Loucy (cell line): ENCODE results near the gene JAG1.

Experiments used
- H2AFZ ChIP-seq: fragments of 200-600 bp; sonication (generic); 2 replicates; pipeline ENCODE4 v1.6.0; 2016; ENCODE audit warnings: antibody characterized with exemption, mild to moderate bottlenecking, low read length, moderate library complexity
- H3F3A ChIP-seq: fragments of 200-600 bp; 2 replicates; pipeline ENCODE4 v1.6.0; 2016; ENCODE audit warnings: antibody characterized with exemption, low read depth, mild to moderate bottlenecking
- H3K27me3 ChIP-seq: fragments of 200-600 bp; sonication (generic); 2 replicates; pipeline ENCODE4 v1.6.1; 2014; ENCODE audit warnings: low read length, mild to moderate bottlenecking; ENCODE audit not compliant: insufficient read depth, poor library complexity, severe bottlenecking
- H3K36me3 ChIP-seq: fragments of 200-600 bp; sonication (generic); 2 replicates; pipeline ENCODE4 v1.6.1; 2016; ENCODE audit warnings: low read length; ENCODE audit not compliant: insufficient read depth
- H3K4me1 ChIP-seq: fragments of 200-600 bp; sonication (generic); 2 replicates; pipeline ENCODE4 v1.5.1; 2014; ENCODE audit warnings: low read length, mild to moderate bottlenecking; ENCODE audit not compliant: insufficient read depth, poor library complexity, severe bottlenecking
- H3K4me2 ChIP-seq: fragments of 200-600 bp; sonication (generic); 2 replicates; pipeline ENCODE4 v1.6.0; 2014; ENCODE audit warnings: antibody characterized with exemption, low read length, low read depth, mild to moderate bottlenecking; ENCODE audit not compliant: poor library complexity, severe bottlenecking
- H3K4me3 ChIP-seq: fragments of 200-600 bp; sonication (generic); 2 replicates; pipeline ENCODE4 v1.5.1; 2014; ENCODE audit warnings: low read length, mild to moderate bottlenecking, mixed read lengths; ENCODE audit not compliant: poor library complexity, severe bottlenecking
- H3K79me2 ChIP-seq: fragments of 200-600 bp; sonication (generic); 2 replicates; pipeline ENCODE4 v1.6.1; 2014; ENCODE audit warnings: low read length; ENCODE audit not compliant: insufficient read depth
- H3K9ac ChIP-seq: fragments of 200-600 bp; sonication (generic); 2 replicates; pipeline ENCODE4 v1.6.0; 2014; ENCODE audit warnings: mild to moderate bottlenecking, low read depth, low read length, moderate library complexity; ENCODE audit not compliant: poor library complexity, severe bottlenecking
- H3K9me2 ChIP-seq: fragments of 200-600 bp; sonication (generic); replicated peaks from 2 replicates; pipeline ENCODE4 v1.6.1; 2016; ENCODE audit warnings: low read depth, low read length, mixed read lengths
- H3K9me3 ChIP-seq: fragments of 200-600 bp; sonication (generic); 2 replicates; pipeline ENCODE4 v1.6.1; 2014; ENCODE audit warnings: mild to moderate bottlenecking, antibody characterized with exemption, low read length, low read depth; ENCODE audit not compliant: insufficient read depth
- H4K20me1 ChIP-seq: fragments of 200-600 bp; sonication (generic); 2 replicates; pipeline ENCODE4 v1.6.0; 2014; ENCODE audit warnings: antibody characterized with exemption, low read length, mild to moderate bottlenecking; ENCODE audit not compliant: insufficient read depth, poor library complexity, severe bottlenecking
- CTCF ChIP-seq: fragments of 200-600 bp; sonication (generic); conservative IDR thresholded peaks from 2 replicates; pipeline ENCODE4 v1.5.1; 2014; ENCODE audit warnings: mild to moderate bottlenecking, antibody characterized with exemption, low read length
- EZH2phosphoT487 ChIP-seq: fragments of 200-600 bp; IDR thresholded peaks from 2 replicates; pipeline ENCODE4 v1.6.1; 2018; ENCODE audit warnings: antibody characterized with exemption, mild to moderate bottlenecking, moderate library complexity, borderline replicate concordance

Gene JAG1

GRCh38 chr20:10696650-10697049 lies 22.9 kb upstream of the JAG1 start:
- Histone ChIP-seq H3K4me2 (no peak overlapping the region), H3K79me2 (no peaks in the 10 kb centered on the region), H3K36me3 (no peaks in the 10 kb centered on the region), H3K4me1 (no peaks in the 10 kb centered on the region), H2AFZ (no peak overlapping the region), H3K4me3 (no peak overlapping the region), H3K9me3 (no peaks in the 10 kb centered on the region), H4K20me1 (no peaks in the 10 kb centered on the region), H3F3A (no peaks in the 10 kb centered on the region), H3K9ac (no peak overlapping the region), H3K9me2 (no peaks in the 10 kb centered on the region), H3K27me3 (no peaks in the 10 kb centered on the region)
- peak; percentile 74 for TF ChIP-seq CTCF
- no peak for TF ChIP-seq EZH2phosphoT487

- no peak overlapping the region for H3K4me2 ChIP-seq
- no peaks in the 10 kb centered on the region for H3K9me2 ChIP-seq
These were observed 15.6 kb upstream of the JAG1 start for GRCh38 chr20:10689385-10689784.

GRCh38 chr20:10687895-10688294 lies 14.1 kb upstream of the JAG1 start:
- Histone ChIP-seq H3K4me2 (no peak overlapping the region), H3K9ac (no peak overlapping the region), H3K9me3 (no peaks in the 10 kb centered on the region), H4K20me1 (no peaks in the 10 kb centered on the region), H3K27me3 (no peaks in the 10 kb centered on the region), H3K79me2 (no peaks in the 10 kb centered on the region), H3K4me3 (no peak overlapping the region), H3K9me2 (no peaks in the 10 kb centered on the region), H2AFZ (no peak overlapping the region), H3K4me1 (no peaks in the 10 kb centered on the region), H3K36me3 (no peaks in the 10 kb centered on the region), H3F3A (no peaks in the 10 kb centered on the region)
- TF ChIP-seq EZH2phosphoT487: no peak
- no peak for TF ChIP-seq CTCF

More at GRCh38 chr20:10689385-10689784, 15.6 kb upstream of the JAG1 start:
- Histone ChIP-seq H3K27me3 (no peaks in the 10 kb centered on the region), H3K4me1 (no peaks in the 10 kb centered on the region), H3F3A (no peaks in the 10 kb centered on the region), H4K20me1 (no peaks in the 10 kb centered on the region), H3K4me3 (no peak overlapping the region), H3K36me3 (no peaks in the 10 kb centered on the region), H3K9ac (no peak overlapping the region), H3K9me3 (no peaks in the 10 kb centered on the region), H3K79me2 (no peaks in the 10 kb centered on the region), H2AFZ (no peak overlapping the region)
- TF ChIP-seq EZH2phosphoT487: no peak

- H4K20me1 ChIP-seq: no peaks in the 10 kb centered on the region
- no peaks in the 10 kb centered on the region for H3K79me2 ChIP-seq
- H3K9me2 ChIP-seq: no peaks in the 10 kb centered on the region
- no peaks in the 10 kb centered on the region for H3F3A ChIP-seq
- TF ChIP-seq CTCF: no peak
- TF ChIP-seq EZH2phosphoT487: no peak
- H3K4me3 ChIP-seq: no peak overlapping the region
- H3K4me2 ChIP-seq: no peak overlapping the region
- no peak overlapping the region for H2AFZ ChIP-seq
- no peaks in the 10 kb centered on the region for H3K4me1 ChIP-seq
- no peaks in the 10 kb centered on the region for H3K27me3 ChIP-seq
- H3K36me3 ChIP-seq: no peaks in the 10 kb centered on the region
- no peaks in the 10 kb centered on the region for H3K9me3 ChIP-seq
- H3K9ac ChIP-seq: no peak overlapping the region
These were observed 12.7 kb upstream of the JAG1 start for GRCh38 chr20:10686356-10687133.
